ENCODE measurements around the gene ZBED1.
"Not testable (repeated sequence)": the region's sequence is repeated elsewhere in the genome, so short reads cannot be mapped to it uniquely, and the experiment has no call there.

DNA sequence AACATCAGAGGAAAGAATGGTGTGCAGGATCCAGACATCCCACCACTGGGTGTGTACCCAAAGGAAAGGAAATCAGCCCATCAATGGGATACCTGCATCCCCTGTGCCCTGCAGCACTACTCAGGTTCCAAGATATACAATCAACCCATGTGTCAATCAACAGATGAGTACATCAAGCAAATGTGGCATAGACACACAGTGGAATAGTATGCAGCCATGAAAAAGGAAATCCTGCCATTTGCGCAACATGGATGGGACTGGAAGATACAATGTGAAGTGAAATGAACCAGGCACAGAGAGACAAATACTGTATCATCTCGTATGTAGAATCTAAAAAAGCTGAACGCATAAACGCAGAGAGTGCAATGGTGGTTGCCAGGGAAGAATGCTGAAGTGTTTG, 30.9 kb downstream of the ZBED1 start:
- TF ChIP-seq CTCF, POLR2A (IDR thresholded peaks at IDR 0.05): not testable (repeated sequence)

Measured in right lobe of liver (tissue), 4 donors.